Measurements from ENCODE around the gene EPB41L5. TPM values are rescaled to one million over a fixed set of nuclear protein-coding genes. Genes with fewer than 3 reads are reported as not detected.
"Not testable (repeated sequence)": the region's sequence is repeated elsewhere in the genome, so short reads cannot be mapped to it uniquely, and the experiment has no call there.

The EPB41L5 gene
- polyA plus RNA-seq, 2 donors = 4.1 to 8.9 TPM

- Histone ChIP-seq H3K27ac (ENCODE audit: low read depth in 2 of 2, low read length in 1 of 2) (no peak overlapping the region), H3K27me3 (ENCODE audit: control insufficient read depth in 1 of 2, insufficient read depth in 2 of 2, low read length in 2 of 2) (no peaks in the 10 kb centered on the region), H3K4me3 (ENCODE audit: low read depth in 1 of 2, low read length in 2 of 2) (no peak overlapping the region), H3K36me3 (ENCODE audit: control insufficient read depth in 2 of 2, insufficient read depth in 2 of 2, low read length in 1 of 2) (peaks cover 0 to 4% of the 10 kb centered on the region in 2 donors), H3K4me1 (ENCODE audit: control insufficient read depth in 2 of 2, insufficient read depth in 2 of 2, low read length in 1 of 2) (no peaks in the 10 kb centered on the region), H3K9me3 (ENCODE audit: control insufficient read depth in 2 of 2, insufficient read depth in 1 of 2, low read depth in 1 of 2, low read length in 1 of 2) (peaks cover 0 to 7% of the 10 kb centered on the region in 2 donors)
- WGBS, 2 donors = 90 to 93% methylated on average over 5 of the region's 5 CpGs
Observed at GRCh38 chr2:120132190-120132589, 119.3 kb downstream of the EPB41L5 start.

GRCh38 chr2:120132691-120133090 lies 119.8 kb downstream of the EPB41L5 start:
- Histone ChIP-seq H3K4me1 (ENCODE audit: control insufficient read depth in 2 of 2, insufficient read depth in 2 of 2, low read length in 1 of 2) (no peaks in the 10 kb centered on the region), H3K9me3 (ENCODE audit: control insufficient read depth in 2 of 2, insufficient read depth in 1 of 2, low read depth in 1 of 2, low read length in 1 of 2) (peaks cover 0 to 7% of the 10 kb centered on the region in 2 donors), H3K4me3 (ENCODE audit: low read depth in 1 of 2, low read length in 2 of 2) (no peak overlapping the region), H3K27me3 (ENCODE audit: control insufficient read depth in 1 of 2, insufficient read depth in 2 of 2, low read length in 2 of 2) (no peaks in the 10 kb centered on the region), H3K27ac (ENCODE audit: low read depth in 2 of 2, low read length in 1 of 2) (no peak overlapping the region), H3K36me3 (ENCODE audit: control insufficient read depth in 2 of 2, insufficient read depth in 2 of 2, low read length in 1 of 2) (peaks cover 0 to 4% of the 10 kb centered on the region in 2 donors)
- 98 to 100% methylated on average over 1 of the region's 1 CpG for WGBS, 2 donors

- peaks cover 0 to 4% of the 10 kb centered on the region in 2 donors for H3K36me3 ChIP-seq (ENCODE audit: control insufficient read depth in 2 of 2, insufficient read depth in 2 of 2, low read length in 1 of 2)
- H3K9me3 ChIP-seq (ENCODE audit: control insufficient read depth in 2 of 2, insufficient read depth in 1 of 2, low read depth in 1 of 2, low read length in 1 of 2) = peaks cover 0 to 7% of the 10 kb centered on the region in 2 donors
- no peak overlapping the region for H3K27ac ChIP-seq (ENCODE audit: low read depth in 2 of 2, low read length in 1 of 2)
- H3K4me3 ChIP-seq (ENCODE audit: low read depth in 1 of 2, low read length in 2 of 2) = no peak overlapping the region
- H3K27me3 ChIP-seq (ENCODE audit: control insufficient read depth in 1 of 2, insufficient read depth in 2 of 2, low read length in 2 of 2) = no peaks in the 10 kb centered on the region
- 92 to 97% methylated on average over 2 of the region's 2 CpGs for WGBS, 2 donors
- no peaks in the 10 kb centered on the region for H3K4me1 ChIP-seq (ENCODE audit: control insufficient read depth in 2 of 2, insufficient read depth in 2 of 2, low read length in 1 of 2)
Observed at GRCh38 chr2:120133572-120134244, 120.8 kb downstream of the EPB41L5 start.

- H3K36me3 ChIP-seq (ENCODE audit: control insufficient read depth in 2 of 2, insufficient read depth in 2 of 2, low read length in 1 of 2) = peaks cover 0 to 4% of the 10 kb centered on the region in 2 donors
- WGBS, 2 donors = 76 to 80% methylated on average over 4 of the region's 4 CpGs
- H3K4me3 ChIP-seq (ENCODE audit: low read depth in 1 of 2, low read length in 2 of 2) = no peak overlapping the region
- H3K27ac ChIP-seq (ENCODE audit: low read depth in 2 of 2, low read length in 1 of 2) = no peak overlapping the region
- no peaks in the 10 kb centered on the region for H3K4me1 ChIP-seq (ENCODE audit: control insufficient read depth in 2 of 2, insufficient read depth in 2 of 2, low read length in 1 of 2)
- H3K9me3 ChIP-seq (ENCODE audit: control insufficient read depth in 2 of 2, insufficient read depth in 1 of 2, low read depth in 1 of 2, low read length in 1 of 2) = peaks cover 0 to 7% of the 10 kb centered on the region in 2 donors
- no peaks in the 10 kb centered on the region for H3K27me3 ChIP-seq (ENCODE audit: control insufficient read depth in 1 of 2, insufficient read depth in 2 of 2, low read length in 2 of 2)
Observed at GRCh38 chr2:120134263-120134662, 121.4 kb downstream of the EPB41L5 start.

GRCh38 chr2:120135013-120135412 lies 122.1 kb downstream of the EPB41L5 start:
- 96 to 97% methylated on average over 2 of the region's 2 CpGs for WGBS, 2 donors

GRCh38 chr2:120140866-120141265 lies 128.0 kb downstream of the EPB41L5 start:
- Histone ChIP-seq H3K9me3 (ENCODE audit: control insufficient read depth in 2 of 2, insufficient read depth in 1 of 2, low read depth in 1 of 2, low read length in 1 of 2) (no peaks in the 10 kb centered on the region), H3K27ac (ENCODE audit: low read depth in 2 of 2, low read length in 1 of 2) (no peak overlapping the region), H3K36me3 (ENCODE audit: control insufficient read depth in 2 of 2, insufficient read depth in 2 of 2, low read length in 1 of 2) (no peaks in the 10 kb centered on the region), H3K27me3 (ENCODE audit: control insufficient read depth in 1 of 2, insufficient read depth in 2 of 2, low read length in 2 of 2) (no peaks in the 10 kb centered on the region), H3K4me3 (ENCODE audit: low read depth in 1 of 2, low read length in 2 of 2) (no peak overlapping the region), H3K4me1 (ENCODE audit: control insufficient read depth in 2 of 2, insufficient read depth in 2 of 2, low read length in 1 of 2) (no peaks in the 10 kb centered on the region)
- WGBS, 2 donors = 88% methylated on average over 4 of the region's 4 CpGs

More at GRCh38 chr2:120135013-120135412, 122.1 kb downstream of the EPB41L5 start:
- H3K4me3 ChIP-seq (ENCODE audit: low read depth in 1 of 2, low read length in 2 of 2); H3K9me3 ChIP-seq (ENCODE audit: control insufficient read depth in 2 of 2, insufficient read depth in 1 of 2, low read depth in 1 of 2, low read length in 1 of 2); H3K27me3 ChIP-seq (ENCODE audit: control insufficient read depth in 1 of 2, insufficient read depth in 2 of 2, low read length in 2 of 2); H3K27ac ChIP-seq (ENCODE audit: low read depth in 2 of 2, low read length in 1 of 2); H3K36me3 ChIP-seq (ENCODE audit: control insufficient read depth in 2 of 2, insufficient read depth in 2 of 2, low read length in 1 of 2); H3K4me1 ChIP-seq (ENCODE audit: control insufficient read depth in 2 of 2, insufficient read depth in 2 of 2, low read length in 1 of 2): not testable (repeated sequence)

GRCh38 chr2:120141300-120142069 lies 128.6 kb downstream of the EPB41L5 start:
- Histone ChIP-seq H3K9me3 (ENCODE audit: control insufficient read depth in 2 of 2, insufficient read depth in 1 of 2, low read depth in 1 of 2, low read length in 1 of 2) (no peaks in the 10 kb centered on the region), H3K4me1 (ENCODE audit: control insufficient read depth in 2 of 2, insufficient read depth in 2 of 2, low read length in 1 of 2) (no peaks in the 10 kb centered on the region), H3K4me3 (ENCODE audit: low read depth in 1 of 2, low read length in 2 of 2) (no peak overlapping the region), H3K27ac (ENCODE audit: low read depth in 2 of 2, low read length in 1 of 2) (no peak overlapping the region), H3K36me3 (ENCODE audit: control insufficient read depth in 2 of 2, insufficient read depth in 2 of 2, low read length in 1 of 2) (no peaks in the 10 kb centered on the region), H3K27me3 (ENCODE audit: control insufficient read depth in 1 of 2, insufficient read depth in 2 of 2, low read length in 2 of 2) (no peaks in the 10 kb centered on the region)
- 85 to 95% methylated on average over 2 of the region's 2 CpGs for WGBS, 2 donors

- H3K4me1 ChIP-seq (ENCODE audit: control insufficient read depth in 2 of 2, insufficient read depth in 2 of 2, low read length in 1 of 2) = no peaks in the 10 kb centered on the region
- H3K4me3 ChIP-seq (ENCODE audit: low read depth in 1 of 2, low read length in 2 of 2) = no peak overlapping the region
- H3K9me3 ChIP-seq (ENCODE audit: control insufficient read depth in 2 of 2, insufficient read depth in 1 of 2, low read depth in 1 of 2, low read length in 1 of 2) = no peaks in the 10 kb centered on the region
- H3K27ac ChIP-seq (ENCODE audit: low read depth in 2 of 2, low read length in 1 of 2) = no peak overlapping the region
- H3K36me3 ChIP-seq (ENCODE audit: control insufficient read depth in 2 of 2, insufficient read depth in 2 of 2, low read length in 1 of 2) = no peaks in the 10 kb centered on the region
- no peaks in the 10 kb centered on the region for H3K27me3 ChIP-seq (ENCODE audit: control insufficient read depth in 1 of 2, insufficient read depth in 2 of 2, low read length in 2 of 2)
- 53 to 64% methylated on average over 2 of the region's 2 CpGs for WGBS, 2 donors
Observed at GRCh38 chr2:120142528-120143219, 129.8 kb downstream of the EPB41L5 start.

GRCh38 chr2:120148229-120148628 lies 135.4 kb downstream of the EPB41L5 start:
- H3K4me3 ChIP-seq (ENCODE audit: low read depth in 1 of 2, low read length in 2 of 2) = no peak overlapping the region
- no peaks in the 10 kb centered on the region for H3K36me3 ChIP-seq (ENCODE audit: control insufficient read depth in 2 of 2, insufficient read depth in 2 of 2, low read length in 1 of 2)
- H3K27ac ChIP-seq (ENCODE audit: low read depth in 2 of 2, low read length in 1 of 2) = no peak overlapping the region
- H3K9me3 ChIP-seq (ENCODE audit: control insufficient read depth in 2 of 2, insufficient read depth in 1 of 2, low read depth in 1 of 2, low read length in 1 of 2) = peaks cover 0 to 3% of the 10 kb centered on the region in 2 donors
- H3K4me1 ChIP-seq (ENCODE audit: control insufficient read depth in 2 of 2, insufficient read depth in 2 of 2, low read length in 1 of 2) = no peaks in the 10 kb centered on the region
- H3K27me3 ChIP-seq (ENCODE audit: control insufficient read depth in 1 of 2, insufficient read depth in 2 of 2, low read length in 2 of 2) = no peaks in the 10 kb centered on the region
- 89 to 100% methylated on average over 1 of the region's 1 CpG for WGBS, 2 donors

All from esophagus (tissue), 2 donors.